SK-N-MC (cell line): ENCODE data around the gene CACNB4.

Source experiments
- EZH2 ChIP-seq: fragments of 200-600 bp; sonication (generic); IDR thresholded peaks from one replicate; pipeline ENCODE4 v1.6.1; 2017; ENCODE audit warnings: antibody characterized with exemption
- FOXP2 ChIP-seq: optimal IDR thresholded peaks from 2 replicates; pipeline ENCODE3; 2011; ENCODE audit warnings: mild to moderate bottlenecking, moderate library complexity; ENCODE audit not compliant: insufficient read depth; ENCODE audit errors: extremely low read length, control extremely low read depth
- POLR2AphosphoS5 ChIP-seq: IDR thresholded peaks from 2 replicates; pipeline ENCODE4 v1.6.1; 2012; ENCODE audit warnings: mild to moderate bottlenecking, low read depth, low read length, borderline replicate concordance

GRCh38 chr2:151978709-151979108, 120.1 kb downstream of the CACNB4 start:
- TF ChIP-seq EZH2 (no peak), POLR2AphosphoS5 (no peak), FOXP2 (no peak)
